Neuronal stem cell (in vitro differentiated cells): ENCODE results near the gene SELENOT.
"Not testable (repeated sequence)": the region's sequence is repeated elsewhere in the genome, so short reads cannot be mapped to it uniquely, and the experiment has no call there.

Source experiments
- DNase-seq: peaks from one replicate; pipeline ENCODE4 v3.0.0-alpha.2; 2013; ENCODE audit warnings: low spot score
- H2AFZ ChIP-seq: one replicate; pipeline ENCODE4 v1.6.1; 2013; ENCODE audit warnings: mild to moderate bottlenecking, low read length, inconsistent platforms
- H2AK5ac ChIP-seq: 2 replicates; pipeline ENCODE4 v1.6.1; 2013; ENCODE audit warnings: low read depth, mild to moderate bottlenecking, inconsistent platforms, low read length, moderate library complexity, mixed read lengths
- H2BK120ac ChIP-seq: 2 replicates; pipeline ENCODE4 v1.6.1; 2013; ENCODE audit warnings: low read depth, mild to moderate bottlenecking, inconsistent platforms, low read length, moderate library complexity, mixed read lengths
- H2BK12ac ChIP-seq: one replicate; pipeline ENCODE4 v1.6.1; 2013; ENCODE audit warnings: low read length, inconsistent platforms
- H2BK15ac ChIP-seq: 2 replicates; pipeline ENCODE4 v1.6.1; 2013; ENCODE audit warnings: mild to moderate bottlenecking, low read length, inconsistent platforms, mixed read lengths
- H2BK5ac ChIP-seq: one replicate; pipeline ENCODE4 v1.6.1; 2013; ENCODE audit warnings: inconsistent platforms, mild to moderate bottlenecking, low read length, moderate library complexity
- H3K14ac ChIP-seq: one replicate; pipeline ENCODE4 v1.6.1; 2013; ENCODE audit warnings: low read length, inconsistent platforms
- H3K18ac ChIP-seq: 2 replicates; pipeline ENCODE4 v1.6.1; 2013; ENCODE audit warnings: low read length, inconsistent platforms
- H3K23ac ChIP-seq: 2 replicates; pipeline ENCODE4 v1.6.1; 2013; ENCODE audit warnings: low read depth, mild to moderate bottlenecking, mixed read lengths, low read length, inconsistent platforms; ENCODE audit not compliant: poor library complexity
- H3K27ac ChIP-seq: replicated peaks from 3 replicates; pipeline ENCODE4 v1.5.1; 2013; ENCODE audit warnings: low read length, inconsistent platforms
- H3K27me3 ChIP-seq, 3 experiments: 2 replicates each; pipeline ENCODE4 v1.6.1; 2013; ENCODE audit warnings: low read length in 3 of 3, mild to moderate bottlenecking in 2 of 3, inconsistent platforms in 1 of 3, low read depth in 1 of 3, mixed read lengths in 1 of 3, moderate library complexity in 1 of 3; ENCODE audit not compliant: control insufficient read depth in 3 of 3, insufficient read depth in 3 of 3
- H3K36me3 ChIP-seq, 2 donors: replicated peaks in 1 of 2; 2 replicates each; pipeline ENCODE4 v1.6.1; 2013; ENCODE audit warnings: low read length in 2 of 2; ENCODE audit not compliant: control insufficient read depth in 2 of 2, insufficient read depth in 2 of 2
- H3K4ac ChIP-seq: 2 replicates; pipeline ENCODE4 v1.6.1; 2013; ENCODE audit warnings: inconsistent platforms, mild to moderate bottlenecking, low read length, moderate library complexity
- H3K4me1 ChIP-seq, 2 donors: 1 replicate in 1 of 2; 2 replicates in 1 of 2; pipeline ENCODE4 v1.6.1; 2013; ENCODE audit warnings: low read length in 2 of 2, low read depth in 1 of 2; ENCODE audit not compliant: control insufficient read depth in 2 of 2, insufficient read depth in 1 of 2
- H3K4me2 ChIP-seq: one replicate; pipeline ENCODE4 v1.6.1; 2013; ENCODE audit warnings: mild to moderate bottlenecking, low read length, inconsistent platforms; ENCODE audit not compliant: insufficient read depth, poor library complexity, severe bottlenecking
- H3K4me3 ChIP-seq, 2 donors: 2 replicates each; pipeline ENCODE4 v1.5.1; 2013; ENCODE audit warnings: low read length in 2 of 2, mild to moderate bottlenecking in 2 of 2, inconsistent platforms in 1 of 2, moderate library complexity in 1 of 2
- H3K79me1 ChIP-seq: one replicate; pipeline ENCODE4 v1.6.1; 2013; ENCODE audit warnings: low read depth, mild to moderate bottlenecking, inconsistent platforms, low read length, moderate library complexity
- H3K9ac ChIP-seq: one replicate; pipeline ENCODE4 v1.6.1; 2013; ENCODE audit warnings: mild to moderate bottlenecking, low read depth, low read length, inconsistent platforms; ENCODE audit not compliant: poor library complexity
- H3K9me3 ChIP-seq, 2 donors: replicated peaks in 1 of 2; 2 replicates each; pipeline versions ENCODE3 to v1.6.1; 2013; ENCODE audit warnings: low read length in 2 of 2, mild to moderate bottlenecking in 2 of 2, inconsistent platforms in 1 of 2, low read depth in 1 of 2, mixed read lengths in 1 of 2, moderate library complexity in 1 of 2; ENCODE audit not compliant: control insufficient read depth in 2 of 2, insufficient read depth in 1 of 2
- H4K8ac ChIP-seq: one replicate; pipeline ENCODE4 v1.6.1; 2013; ENCODE audit warnings: low read depth, mild to moderate bottlenecking, inconsistent platforms, low read length, moderate library complexity
- H4K91ac ChIP-seq: one replicate; pipeline ENCODE4 v1.6.1; 2013; ENCODE audit warnings: low read length, low read depth, mild to moderate bottlenecking, inconsistent platforms; ENCODE audit not compliant: poor library complexity
- WGBS, 2 donors: extraction: QIAGEN DNeasy Blood & Tissue Kit; methylation state at CpG; one replicate each; pipeline ENCODE4 v1.1.7; 2013; ENCODE audit warnings: missing lambda C conversion rate in 2 of 2, mixed read lengths in 1 of 2; ENCODE audit not compliant: insufficient read length in 2 of 2, insufficient replicate concordance in 1 of 2; ENCODE audit errors: extremely low coverage in 2 of 2; 5-methylcytosine and 5-hydroxymethylcytosine counted together

Gene SELENOT

DNA sequence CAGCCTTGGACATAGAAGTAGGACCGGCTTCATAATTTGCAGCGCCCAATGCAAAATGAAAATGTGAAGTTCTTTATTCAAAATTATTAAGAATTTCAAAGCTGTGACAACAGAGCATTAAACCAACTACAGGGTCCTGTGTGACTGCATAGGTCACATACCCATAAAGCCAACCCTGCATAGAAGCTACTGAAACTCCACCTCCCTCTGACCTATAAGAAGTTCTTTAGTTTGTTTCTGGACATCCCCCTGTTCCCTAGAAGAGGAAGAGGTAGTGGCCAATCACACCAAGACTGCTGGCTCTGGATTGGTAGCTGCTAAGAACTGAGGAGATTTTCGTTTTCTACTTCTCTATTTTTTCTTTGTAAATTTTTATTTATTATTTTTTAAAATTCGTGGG, 9.0 kb upstream of the SELENOT start:
- H2AFZ ChIP-seq, result no peak overlapping the region
- H4K91ac ChIP-seq, result no peak overlapping the region
- H2AK5ac ChIP-seq, result no peak overlapping the region
- H3K79me1 ChIP-seq, result no peaks in the 10 kb centered on the region
- H3K4ac ChIP-seq, result no peak overlapping the region
- no peak overlapping the region for H3K4me2 ChIP-seq
- no peak overlapping the region for H3K14ac ChIP-seq
- H3K4me3 ChIP-seq, result no peak overlapping the region
- H2BK15ac ChIP-seq, result no peak overlapping the region
- H2BK5ac ChIP-seq, result no peak overlapping the region
- H2BK12ac ChIP-seq, result no peak overlapping the region
- H3K4me1 ChIP-seq, result peaks cover 0 to 2% of the 10 kb centered on the region in 2 donors
- H3K23ac ChIP-seq, result no peak overlapping the region
- no peak overlapping the region for H3K27ac ChIP-seq
- WGBS, 2 donors, result 100% methylated on average over 1 of the region's 4 CpGs; no CpG with 5 or more reads in 1 of the 2 donors
- DNase-seq, result no peak
- no peak overlapping the region for H4K8ac ChIP-seq
- no peak overlapping the region for H2BK120ac ChIP-seq
- H3K27me3 ChIP-seq, result no peaks in the 10 kb centered on the region
- no peak overlapping the region for H3K18ac ChIP-seq
- H3K9me3 ChIP-seq, result peaks cover 0 to 4% of the 10 kb centered on the region in 2 donors
- H3K9ac ChIP-seq, result no peak overlapping the region
- peaks cover 0 to 9% of the 10 kb centered on the region in 2 donors for H3K36me3 ChIP-seq

DNA sequence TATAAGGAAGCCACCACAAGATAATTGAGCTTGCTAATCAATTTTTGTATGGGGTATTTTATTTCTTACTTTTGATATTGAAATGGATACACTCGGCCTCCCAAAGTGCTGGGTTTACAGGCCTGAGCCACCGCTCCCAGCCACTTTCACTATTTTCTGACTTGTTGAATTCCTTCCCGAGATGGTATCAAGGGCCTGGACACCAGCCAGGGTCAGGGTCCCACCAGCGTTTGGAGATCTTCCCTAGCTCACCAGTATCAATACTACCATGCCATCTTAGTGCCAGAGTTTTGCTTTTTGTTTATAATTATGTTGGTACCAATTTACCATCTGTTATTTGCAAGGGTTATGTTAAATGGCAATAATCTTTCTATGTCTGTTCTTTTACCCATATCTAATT, 5.5 kb upstream of the SELENOT start:
- Histone ChIP-seq H3K4ac (no peak overlapping the region), H2BK12ac (no peak overlapping the region), H2AFZ (no peak overlapping the region), H3K14ac (no peak overlapping the region), H3K4me2 (no peak overlapping the region), H2AK5ac (no peak overlapping the region), H3K27me3 (no peaks in the 10 kb centered on the region), H3K18ac (no peak overlapping the region), H2BK15ac (no peak overlapping the region), H3K9ac (no peak overlapping the region), H3K23ac (no peak overlapping the region), H3K27ac (no peak overlapping the region), H3K9me3 (peaks cover 0 to 2% of the 10 kb centered on the region in 2 donors), H3K36me3 (peaks cover 0 to 2% of the 10 kb centered on the region in 2 donors), H4K8ac (no peak overlapping the region), H3K4me1 (peaks cover 2 to 13% of the 10 kb centered on the region in 2 donors), H4K91ac (no peak overlapping the region), H3K4me3 (no peak overlapping the region), H3K79me1 (no peaks in the 10 kb centered on the region), H2BK5ac (no peak overlapping the region), H2BK120ac (no peak overlapping the region)
- no peak for DNase-seq
- no CpG with 5 or more reads among the region's 4 CpGs for whole genome bisulfite sequencing, 2 donors

DNA sequence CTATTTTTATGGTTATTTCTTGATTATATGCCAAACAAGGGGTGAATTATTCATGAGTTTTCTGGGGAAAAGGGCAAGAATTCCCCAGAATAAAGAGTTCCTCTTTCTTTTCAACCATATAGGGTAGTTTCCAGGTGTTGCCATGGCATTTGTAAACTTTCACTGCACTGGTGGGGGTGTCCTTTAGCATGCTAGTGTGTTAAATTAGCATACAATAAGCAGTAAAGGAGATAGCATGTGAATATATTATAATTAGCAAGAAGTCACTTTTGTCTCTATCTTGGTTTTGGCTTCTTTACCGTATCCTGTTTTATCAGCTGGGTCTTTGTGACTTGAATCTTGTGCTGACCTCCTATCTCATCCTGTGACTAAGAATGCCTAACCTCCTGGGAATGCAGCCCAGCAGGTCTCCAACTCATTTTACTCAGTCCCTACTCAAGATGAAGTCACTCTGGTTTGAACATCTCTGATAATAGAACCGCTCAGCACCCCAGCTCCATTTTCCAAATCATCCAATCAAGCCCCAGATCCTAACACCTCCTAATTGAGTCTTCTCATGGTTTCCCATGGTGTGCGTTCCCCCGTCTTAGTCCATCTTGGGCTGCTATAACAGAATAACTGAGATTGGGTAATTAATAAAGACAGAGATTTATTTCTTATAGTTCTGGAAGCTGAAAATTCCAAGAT, 3.4 kb upstream of the SELENOT start:
- Histone ChIP-seq H3K4ac (no peak overlapping the region), H2BK120ac (no peak overlapping the region), H3K23ac (no peak overlapping the region), H3K14ac (no peak overlapping the region), H2BK15ac (no peak overlapping the region), H3K18ac (no peak overlapping the region), H4K8ac (no peak overlapping the region), H3K4me3 (no peak overlapping the region), H3K36me3 (peaks cover 0 to 2% of the 10 kb centered on the region in 2 donors), H2AFZ (no peak overlapping the region), H3K27me3 (no peaks in the 10 kb centered on the region), H3K9ac (no peak overlapping the region), H3K79me1 (peaks cover 4% of the 10 kb centered on the region), H3K9me3 (peaks cover 0 to 2% of the 10 kb centered on the region in 2 donors), H3K27ac (no peak overlapping the region), H2BK5ac (no peak overlapping the region), H3K4me2 (no peak overlapping the region), H2AK5ac (no peak overlapping the region), H3K4me1 (peaks cover 2 to 17% of the 10 kb centered on the region in 2 donors), H2BK12ac (no peak overlapping the region), H4K91ac (no peak overlapping the region)
- DNase-seq, result no peak
- WGBS, 2 donors, result no CpG with 5 or more reads among the region's 4 CpGs

DNA sequence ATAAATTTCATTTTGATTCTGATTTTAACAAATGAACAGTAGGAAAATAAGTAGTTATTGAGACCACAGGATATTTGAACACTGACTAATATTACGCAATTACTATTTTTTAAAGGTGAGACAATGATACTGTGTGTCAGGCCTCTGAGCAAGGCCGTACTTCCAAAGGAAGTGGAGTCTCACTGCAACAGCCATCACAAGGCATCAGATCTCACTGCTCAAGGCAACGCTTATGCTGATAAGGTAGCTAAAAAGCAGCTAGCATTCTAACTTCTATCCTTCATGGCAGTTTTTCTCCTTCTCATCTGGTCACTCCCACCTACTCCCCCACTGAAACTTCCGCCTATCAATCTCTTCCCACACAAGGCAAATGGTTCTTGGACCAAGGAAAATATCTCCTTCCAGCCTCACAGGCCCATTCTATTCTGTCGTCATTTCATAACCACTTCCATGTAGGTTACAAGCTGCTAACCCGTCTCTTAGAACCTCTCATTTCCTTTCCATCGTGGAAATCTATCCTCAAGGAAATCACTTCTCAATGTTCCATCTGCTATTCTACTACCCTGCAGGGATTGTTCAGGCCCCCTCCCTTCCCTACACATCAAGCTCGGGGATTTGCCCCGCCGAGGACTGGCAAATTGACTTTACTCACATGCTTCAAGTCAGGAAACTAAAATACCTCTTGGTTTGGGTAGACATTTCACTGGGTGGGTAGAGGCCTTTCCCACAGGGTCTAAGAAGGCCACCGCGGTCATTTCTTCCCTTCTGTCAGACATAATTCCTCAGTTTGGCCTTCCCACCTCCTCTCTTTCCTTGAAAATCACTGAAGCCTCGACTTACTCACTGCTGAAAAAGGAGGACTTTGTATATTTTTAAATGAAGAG, 2.2 kb upstream of the SELENOT start:
- H3K4me1 ChIP-seq, result peaks cover 2 to 17% of the 10 kb centered on the region in 2 donors
- H2BK12ac ChIP-seq, H3K4me2 ChIP-seq, H2AK5ac ChIP-seq, H2BK120ac ChIP-seq, H3K27me3 ChIP-seq, H3K4me3 ChIP-seq, H3K27ac ChIP-seq, DNase-seq, H2BK15ac ChIP-seq, H3K18ac ChIP-seq, H3K14ac ChIP-seq, H2BK5ac ChIP-seq, H3K9ac ChIP-seq, H4K91ac ChIP-seq, H3K23ac ChIP-seq, H2AFZ ChIP-seq, H4K8ac ChIP-seq, H3K79me1 ChIP-seq, H3K4ac ChIP-seq, H3K36me3 ChIP-seq, H3K9me3 ChIP-seq: not testable (repeated sequence)
- no CpG with 5 or more reads among the region's 13 CpGs for WGBS, 2 donors
